ENCODE measurements around the gene KANK2.

Gene KANK2

DNA sequence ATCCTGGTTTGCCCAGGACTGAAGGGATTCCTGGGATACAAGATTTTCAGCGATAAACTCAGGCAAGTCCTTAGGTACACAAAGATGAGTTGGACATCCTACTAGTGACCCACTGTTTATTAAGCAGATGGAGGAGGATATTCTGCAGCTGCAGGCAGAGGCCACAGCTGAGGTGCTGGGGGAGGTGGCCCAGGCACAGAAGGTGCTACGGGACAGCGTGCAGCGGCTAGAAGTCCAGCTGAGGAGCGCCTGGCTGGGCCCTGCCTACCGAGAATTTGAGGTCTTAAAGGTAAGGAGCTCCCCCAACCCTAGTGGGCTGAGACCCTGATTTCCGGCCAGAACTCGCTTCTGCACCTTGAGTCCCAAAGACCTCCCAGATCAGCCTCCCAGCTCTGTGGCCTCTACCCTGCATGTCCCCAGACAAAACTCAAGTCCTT is 42.7 kb upstream of the KANK2 start:
- TF ChIP-seq, protein P1, sequence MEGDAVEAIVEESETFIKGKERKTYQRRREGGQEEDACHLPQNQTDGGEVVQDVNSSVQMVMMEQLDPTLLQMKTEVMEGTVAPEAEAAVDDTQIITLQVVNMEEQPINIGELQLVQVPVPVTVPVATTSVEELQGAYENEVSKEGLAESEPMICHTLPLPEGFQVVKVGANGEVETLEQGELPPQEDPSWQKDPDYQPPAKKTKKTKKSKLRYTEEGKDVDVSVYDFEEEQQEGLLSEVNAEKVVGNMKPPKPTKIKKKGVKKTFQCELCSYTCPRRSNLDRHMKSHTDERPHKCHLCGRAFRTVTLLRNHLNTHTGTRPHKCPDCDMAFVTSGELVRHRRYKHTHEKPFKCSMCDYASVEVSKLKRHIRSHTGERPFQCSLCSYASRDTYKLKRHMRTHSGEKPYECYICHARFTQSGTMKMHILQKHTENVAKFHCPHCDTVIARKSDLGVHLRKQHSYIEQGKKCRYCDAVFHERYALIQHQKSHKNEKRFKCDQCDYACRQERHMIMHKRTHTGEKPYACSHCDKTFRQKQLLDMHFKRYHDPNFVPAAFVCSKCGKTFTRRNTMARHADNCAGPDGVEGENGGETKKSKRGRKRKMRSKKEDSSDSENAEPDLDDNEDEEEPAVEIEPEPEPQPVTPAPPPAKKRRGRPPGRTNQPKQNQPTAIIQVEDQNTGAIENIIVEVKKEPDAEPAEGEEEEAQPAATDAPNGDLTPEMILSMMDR (conservative IDR thresholded peaks at IDR 0.05): no peak
- H3K27ac ChIP-seq: no peak overlapping the region

DNA sequence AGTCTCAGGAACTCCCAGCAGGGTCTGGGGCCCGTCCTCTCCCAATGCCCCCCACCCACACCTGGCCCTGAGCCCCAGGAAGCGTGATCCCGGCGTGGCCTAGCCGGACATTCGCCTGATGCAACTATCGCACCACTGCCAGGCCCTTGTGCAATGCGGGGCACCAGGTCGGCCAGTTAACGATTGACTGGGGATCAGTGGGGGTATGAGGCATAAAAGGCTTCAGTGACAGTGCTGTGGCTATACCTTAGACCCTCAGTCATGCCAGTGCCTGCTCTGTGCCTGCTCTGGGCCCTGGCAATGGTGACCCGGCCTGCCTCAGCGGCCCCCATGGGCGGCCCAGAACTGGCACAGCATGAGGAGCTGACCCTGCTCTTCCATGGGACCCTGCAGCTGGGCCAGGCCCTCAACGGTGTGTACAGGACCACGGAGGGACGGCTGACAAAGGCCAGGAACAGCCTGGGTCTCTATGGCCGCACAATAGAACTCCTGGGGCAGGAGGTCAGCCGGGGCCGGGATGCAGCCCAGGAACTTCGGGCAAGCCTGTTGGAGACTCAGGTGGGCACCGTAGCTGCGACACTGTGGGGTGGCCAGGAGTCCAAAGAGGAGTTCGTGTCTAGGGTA is 42.1 kb upstream of the KANK2 start, which contains the start of gene ANGPTL8:
Gene ANGPTL8, plus strand, starts transcription at position 243 of the 624 bp plus-strand sequence. Its CDS starts 19 bp downstream, at position 262.
- TF ChIP-seq, protein P1 (conservative IDR thresholded peaks at IDR 0.05): no peak

DNA sequence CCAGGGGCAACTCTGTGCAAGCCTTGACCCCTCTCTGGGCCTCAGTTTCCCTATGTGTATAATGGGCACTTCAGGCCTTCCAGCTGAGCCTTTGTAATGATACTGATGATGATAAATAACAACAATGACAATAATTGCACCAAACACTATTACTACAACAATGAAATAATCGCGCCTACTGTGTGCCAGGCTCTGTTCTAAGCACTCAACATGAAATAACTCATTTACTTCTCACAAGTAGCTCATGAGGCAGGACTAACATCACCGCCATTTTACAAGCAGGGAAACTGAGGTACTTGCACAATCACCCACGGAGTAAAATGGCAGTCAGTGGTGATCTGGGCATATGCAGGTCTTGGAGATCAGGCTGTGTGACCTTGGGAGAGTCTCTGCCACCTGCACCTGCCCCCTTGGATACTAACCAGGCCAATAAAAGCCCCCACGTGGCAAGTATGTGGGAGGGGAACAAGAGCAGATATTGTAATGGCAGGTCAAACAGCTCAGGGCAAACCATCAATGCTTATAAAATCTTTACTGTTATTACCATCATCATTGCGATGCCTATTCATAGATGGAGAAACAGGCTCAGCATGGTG is 41.5 kb upstream of the KANK2 start:
- H3K27ac ChIP-seq: no peak overlapping the region
- TF ChIP-seq, protein P1 (conservative IDR thresholded peaks at IDR 0.05): no peak

More for the DNA sequence above, 42.1 kb upstream of the KANK2 start, which contains the start of gene ANGPTL8:
- H3K27ac ChIP-seq: no peak within 1 kb of the TSS

DNA sequence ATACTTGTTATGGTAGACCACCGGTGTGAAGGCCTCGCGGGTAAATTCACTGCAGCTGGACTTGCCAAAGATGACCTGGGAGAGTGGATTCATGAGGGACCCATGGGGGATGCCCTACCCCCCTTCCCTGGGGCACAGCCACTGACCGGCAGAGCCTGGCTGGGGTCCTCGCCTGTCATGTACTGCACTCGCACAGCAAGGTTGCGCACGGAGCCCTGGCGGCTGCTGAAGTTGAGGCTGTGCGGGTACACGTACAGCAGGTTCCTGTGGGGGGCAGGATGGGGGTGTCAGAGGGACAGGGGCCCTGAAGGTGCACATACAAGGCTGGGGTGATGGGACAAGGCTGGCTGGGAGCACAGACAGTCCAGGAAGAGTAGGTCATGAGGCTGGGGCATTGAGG is 40.7 kb upstream of the KANK2 start:
- TF ChIP-seq, protein P1 (conservative IDR thresholded peaks at IDR 0.05): no peak
- no peak overlapping the region for H3K27ac ChIP-seq

DNA sequence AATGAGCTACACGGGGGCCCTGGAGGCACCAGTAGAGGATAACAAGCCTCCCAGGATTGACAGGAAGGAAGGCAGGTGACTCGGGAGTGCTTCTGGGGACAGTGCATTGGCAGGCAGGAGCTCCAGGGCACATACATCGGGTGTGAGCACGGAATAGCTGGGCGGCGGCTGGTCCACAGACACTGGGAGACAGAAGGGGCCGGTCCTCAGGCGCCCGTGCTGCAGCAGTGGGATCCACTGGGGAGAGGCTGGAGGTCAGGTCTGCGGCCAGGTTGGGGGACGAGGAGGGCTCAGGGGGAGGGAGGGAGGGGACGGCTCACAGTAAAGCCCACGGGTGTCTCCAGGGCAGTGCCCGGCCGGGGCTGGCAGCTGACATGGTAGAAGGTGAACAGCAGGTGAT is 40.0 kb upstream of the KANK2 start:
- H3K27ac ChIP-seq: no peak overlapping the region
- TF ChIP-seq, protein P1 (conservative IDR thresholded peaks at IDR 0.05): no peak

DNA sequence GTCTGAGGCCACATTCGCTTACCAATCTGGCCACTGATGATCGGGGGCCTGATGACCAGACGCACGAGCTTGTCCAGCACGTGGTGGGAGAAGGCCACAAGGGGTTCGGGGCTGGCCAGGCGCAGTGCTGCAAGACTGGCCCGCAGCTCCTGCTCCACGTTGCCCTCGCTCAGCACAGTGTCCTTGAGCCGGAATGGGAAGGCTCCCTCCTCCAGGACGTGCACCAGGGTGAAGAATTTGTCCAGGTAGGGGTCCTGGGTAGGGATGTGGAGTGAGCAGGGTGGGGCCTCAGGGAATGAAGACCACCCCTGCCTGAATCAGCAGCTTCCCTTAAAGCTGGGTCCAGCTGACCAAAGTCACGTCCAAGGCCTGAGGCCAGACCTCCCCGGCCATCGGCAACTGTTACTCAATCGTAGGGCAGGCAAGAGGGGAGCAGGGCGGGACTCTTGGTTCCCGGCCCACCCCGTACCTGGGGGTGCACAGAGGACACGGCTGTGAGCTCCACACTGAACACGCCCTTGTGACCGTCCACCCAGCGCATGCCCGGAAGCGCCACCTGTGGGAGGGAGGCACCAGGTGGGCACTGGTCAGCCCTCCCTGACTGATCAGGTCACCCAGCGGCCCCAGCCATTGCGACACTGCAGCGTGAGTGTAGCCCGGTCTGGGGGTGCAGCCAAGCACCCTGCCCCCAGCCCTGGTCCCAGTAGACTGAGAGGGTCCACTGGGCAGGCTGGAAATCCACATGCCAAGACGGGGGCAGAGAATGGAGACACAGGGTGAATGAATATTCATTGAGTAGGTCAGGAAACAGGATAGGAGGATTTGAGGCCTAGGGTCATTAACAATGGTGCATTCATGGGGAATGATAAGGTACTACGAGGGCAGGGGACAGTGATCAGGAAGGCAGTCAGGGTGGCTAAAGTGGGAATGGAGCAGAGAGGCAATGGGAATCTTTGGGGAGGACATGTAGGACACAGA is 39.3 kb upstream of the KANK2 start:
- no peak overlapping the region for H3K27ac ChIP-seq
- TF ChIP-seq, protein P1 (conservative IDR thresholded peaks at IDR 0.05): no peak
